Fibroblast of mammary gland (primary cell): Measurements from ENCODE around the gene ARHGAP26.
A peak's percentile ranks its signal among the peaks of the same experiment; 100 is the strongest.

ENCODE experiments used
- DNase-seq: peaks from one replicate; pipeline ENCODE4 v3.0.0-alpha.2; 2010; ENCODE audit warnings: low read depth
- H3K4me3 ChIP-seq: 2 replicates; pipeline ENCODE4 v1.5.1; 2011; ENCODE audit warnings: low read depth, mild to moderate bottlenecking, low read length, moderate library complexity; ENCODE audit not compliant: control insufficient read depth
- CTCF ChIP-seq: conservative IDR thresholded peaks from 2 replicates; pipeline ENCODE4 v1.5.1; 2011; ENCODE audit warnings: low read depth, low read length, inconsistent platforms; ENCODE audit not compliant: control insufficient read depth, insufficient read depth

ARHGAP26 gene

GRCh38 chr5:143226872-143227271 is 456.7 kb downstream of the ARHGAP26 start:
- DNase-seq, result no peak
- H3K4me3 ChIP-seq, result no peak overlapping the region
- TF ChIP-seq CTCF, result no peak

DNA sequence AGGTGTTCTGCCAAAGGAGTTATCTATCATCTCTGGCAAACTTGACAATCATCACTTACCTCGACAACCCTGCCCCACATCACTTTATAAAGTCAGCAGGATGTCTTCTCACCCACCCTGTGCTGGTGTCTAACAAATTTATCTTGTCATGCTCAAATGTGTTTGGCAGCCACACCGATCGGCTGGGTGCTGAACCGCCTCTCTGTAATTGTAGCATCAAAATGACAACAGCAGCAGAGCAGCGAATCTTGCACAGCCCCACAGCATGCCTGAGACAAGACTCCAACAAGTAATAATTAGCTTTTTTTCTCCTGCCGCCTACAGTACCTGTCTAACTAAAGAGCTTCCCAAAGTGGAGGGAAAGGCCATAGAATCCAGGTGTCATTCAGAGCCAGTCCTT is 457.1 kb downstream of the ARHGAP26 start:
- TF ChIP-seq CTCF, result no peak
- DNase-seq, result no peak
- no peak overlapping the region for H3K4me3 ChIP-seq

GRCh38 chr5:143228597-143229293 is 458.6 kb downstream of the ARHGAP26 start:
- DNase-seq, result no peak
- no peak for TF ChIP-seq CTCF
- H3K4me3 ChIP-seq, result no peak overlapping the region

- no peak overlapping the region for H3K4me3 ChIP-seq
- DNase-seq, result no peak
- TF ChIP-seq CTCF, result no peak
These were observed 459.3 kb downstream of the ARHGAP26 start for GRCh38 chr5:143229426-143229895.

DNA sequence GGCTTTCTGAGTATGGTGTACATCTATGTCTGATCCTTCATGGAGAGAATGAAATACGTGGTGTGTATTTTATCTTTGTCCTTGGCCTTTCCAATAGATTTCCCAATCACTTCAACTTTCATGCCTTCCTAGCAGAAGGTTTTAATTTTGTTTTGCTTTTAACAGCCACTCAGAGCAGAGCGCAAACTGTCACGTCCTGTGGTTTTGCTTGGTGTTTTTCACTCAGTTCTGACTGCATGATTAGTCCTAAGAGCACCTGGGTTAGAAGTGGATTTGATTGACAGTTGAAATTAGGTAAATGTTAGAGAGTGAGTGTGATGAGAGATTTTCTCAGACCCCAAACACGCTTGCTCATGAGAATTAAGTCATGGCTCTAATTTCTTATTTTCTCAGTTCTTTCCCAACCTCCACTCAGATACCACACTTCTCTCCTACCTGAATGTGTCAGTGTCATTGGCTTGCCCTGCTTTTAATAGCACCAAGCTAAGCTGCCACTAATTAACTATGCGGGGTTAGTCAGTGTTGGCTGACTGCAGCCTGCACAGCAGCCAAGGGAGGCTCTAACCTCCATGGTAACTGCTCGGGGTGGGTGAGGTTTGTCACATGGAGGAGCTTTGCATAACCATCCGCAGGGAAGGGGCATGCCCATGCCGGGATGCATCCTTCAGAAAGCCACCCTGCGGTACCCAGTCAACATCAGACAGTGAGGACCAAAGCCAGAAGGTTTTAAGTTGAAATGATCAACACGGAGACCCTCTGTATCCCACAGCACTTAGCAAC is 459.9 kb downstream of the ARHGAP26 start:
- TF ChIP-seq CTCF, result no peak
- H3K4me3 ChIP-seq, result no peak overlapping the region
- peak; percentile 84 for DNase-seq

- no peak overlapping the region for H3K4me3 ChIP-seq
- TF ChIP-seq CTCF, result no peak
- DNase-seq, result no peak
These were observed 460.5 kb downstream of the ARHGAP26 start for GRCh38 chr5:143230676-143230996.
